BLaER1 (cell line): ENCODE results near the gene NMD3.

Experiments
- H3K27ac ChIP-seq: shearing (Covaris generic); formaldehyde crosslinking; 2 replicates; pipeline ENCODE4 v1.8.1; 2022
- H3K27me3 ChIP-seq: shearing (Covaris generic); formaldehyde crosslinking; 2 replicates; pipeline ENCODE4 v1.8.1; 2022
- H3K36me3 ChIP-seq: shearing (Covaris generic); formaldehyde crosslinking; 2 replicates; pipeline ENCODE4 v1.8.1; 2022
- H3K4me1 ChIP-seq: shearing (Covaris generic); formaldehyde crosslinking; 2 replicates; pipeline ENCODE4 v1.8.1; 2022
- H3K4me2 ChIP-seq: shearing (Covaris generic); formaldehyde crosslinking; 2 replicates; pipeline ENCODE4 v1.8.1; 2022
- H3K4me3 ChIP-seq: shearing (Covaris generic); formaldehyde crosslinking; 2 replicates; pipeline ENCODE4 v1.8.1; 2022
- H3K9ac ChIP-seq: shearing (Covaris generic); formaldehyde crosslinking; 2 replicates; pipeline ENCODE4 v1.8.1; 2022
- H3K9me3 ChIP-seq: shearing (Covaris generic); formaldehyde crosslinking; 2 replicates; pipeline ENCODE4 v1.8.1; 2022
- H4K20me1 ChIP-seq: shearing (Covaris generic); formaldehyde crosslinking; 2 replicates; pipeline ENCODE4 v1.8.1; 2022
- Cebpa-rat ChIP-seq: shearing (Covaris generic); IDR thresholded peaks from 2 replicates; pipeline ENCODE4 v1.8.1; 2022

NMD3 gene

DNA sequence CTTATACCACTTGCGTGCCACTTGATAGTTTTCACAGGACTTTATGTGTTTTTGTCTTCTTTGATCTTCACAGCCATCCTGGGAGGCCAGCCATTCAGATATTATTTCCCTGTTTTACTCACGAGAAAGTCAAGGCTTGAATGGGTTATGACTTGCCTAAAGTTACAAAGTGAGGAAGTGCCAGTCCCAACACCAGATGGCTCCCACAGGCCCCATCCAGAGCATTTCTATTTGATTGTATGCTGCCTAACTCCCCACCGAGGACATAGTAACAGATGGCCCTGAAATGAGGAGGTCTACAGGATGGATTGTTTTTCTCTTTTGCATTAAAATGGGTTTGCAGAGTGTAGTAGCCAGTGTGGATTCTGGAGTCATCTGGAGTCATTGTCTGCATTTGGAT is 75.7 kb downstream of the NMD3 start:
- H3K4me2 ChIP-seq = no peak overlapping the region
- H3K4me1 ChIP-seq = peaks cover 5% of the 10 kb centered on the region; the same call in 1 of the 2 replicates
- H3K9me3 ChIP-seq = peaks cover 33% of the 10 kb centered on the region
- H3K9ac ChIP-seq = no peak overlapping the region
- H3K27me3 ChIP-seq = no peaks in the 10 kb centered on the region
- no peak overlapping the region for H3K4me3 ChIP-seq
- TF ChIP-seq Cebpa-rat = no peak
- no peaks in the 10 kb centered on the region for H4K20me1 ChIP-seq
- H3K27ac ChIP-seq = no peak overlapping the region
- no peaks in the 10 kb centered on the region for H3K36me3 ChIP-seq
